Raji (cell line): ENCODE data around the gene ALOX15B.

Experiments
- POLR2A ChIP-seq: IDR thresholded peaks from 2 replicates; pipeline ENCODE4 v1.6.1; 2011; ENCODE audit warnings: low read depth, low read length, control low read depth; ENCODE audit not compliant: insufficient read depth

The ALOX15B gene

DNA sequence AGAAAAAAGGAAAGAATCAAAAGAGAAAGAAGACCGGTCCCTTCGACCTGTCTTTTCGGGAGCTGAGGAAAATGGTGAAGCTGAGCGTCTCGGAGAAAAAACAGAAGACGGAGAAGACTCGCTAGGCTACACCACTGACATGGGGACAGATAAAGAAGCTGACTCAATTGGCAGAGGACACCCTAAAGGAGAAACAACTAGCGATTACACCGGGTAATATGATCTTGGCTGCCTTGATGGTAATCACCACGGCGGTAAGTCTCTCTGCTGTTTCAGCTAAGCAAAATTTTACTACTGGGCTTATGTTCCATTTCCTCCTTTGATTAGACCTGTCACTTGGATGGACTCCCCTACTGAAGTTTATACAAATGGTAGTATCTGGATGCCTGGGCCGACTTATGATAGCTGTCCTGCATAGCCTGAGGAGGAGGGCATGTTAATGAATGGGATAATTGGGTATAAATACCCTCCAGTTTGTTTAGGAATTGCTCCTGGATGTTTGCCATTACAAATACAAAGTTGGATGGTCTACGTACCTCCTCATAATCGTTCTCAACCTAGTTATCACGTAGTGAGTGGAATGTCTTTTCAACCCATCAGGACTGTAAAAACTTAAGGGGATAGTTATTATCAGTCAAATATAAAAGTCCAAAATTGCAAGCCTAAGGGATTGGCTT, 24.1 kb downstream of the ALOX15B start:
- TF ChIP-seq POLR2A: no peak

DNA sequence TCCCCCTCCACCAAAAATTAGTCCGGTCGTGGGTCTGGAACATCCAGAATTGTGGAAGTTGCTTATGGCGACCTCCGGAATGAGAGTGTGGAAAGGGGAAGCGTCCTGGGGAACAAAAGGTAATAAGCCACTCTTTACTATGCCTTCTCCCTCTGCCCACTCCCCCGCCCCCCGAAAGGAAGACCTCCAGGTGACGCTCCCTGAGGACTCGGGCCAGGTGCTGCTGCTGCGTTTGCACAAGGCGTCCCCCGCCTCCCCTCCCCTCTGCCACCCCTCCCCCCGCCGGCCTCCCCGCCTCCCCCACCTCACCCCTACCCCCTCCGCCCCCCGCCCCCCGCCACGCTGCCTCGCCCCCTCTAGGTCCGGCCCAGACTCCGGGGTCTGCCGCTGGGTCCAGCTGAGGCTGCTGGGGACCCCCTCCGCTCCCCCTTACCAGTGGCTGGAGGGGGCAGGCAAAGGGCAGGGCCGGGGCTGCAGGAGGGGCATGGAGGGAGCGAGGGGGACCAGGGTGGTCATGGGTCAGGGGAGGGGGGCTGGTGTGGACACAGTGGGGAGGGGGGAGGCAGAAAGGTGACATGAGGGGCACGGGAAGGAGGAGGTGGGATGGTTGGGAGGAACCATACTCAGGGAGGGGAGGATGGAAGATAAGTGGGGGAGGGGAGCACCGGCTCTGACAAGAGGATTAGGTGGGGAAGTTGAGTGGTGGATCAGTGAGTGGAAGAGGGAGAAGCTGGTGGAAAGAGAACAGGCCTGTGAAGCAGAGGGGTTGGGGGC, 25.1 kb downstream of the ALOX15B start:
- TF ChIP-seq POLR2A: no peak

DNA sequence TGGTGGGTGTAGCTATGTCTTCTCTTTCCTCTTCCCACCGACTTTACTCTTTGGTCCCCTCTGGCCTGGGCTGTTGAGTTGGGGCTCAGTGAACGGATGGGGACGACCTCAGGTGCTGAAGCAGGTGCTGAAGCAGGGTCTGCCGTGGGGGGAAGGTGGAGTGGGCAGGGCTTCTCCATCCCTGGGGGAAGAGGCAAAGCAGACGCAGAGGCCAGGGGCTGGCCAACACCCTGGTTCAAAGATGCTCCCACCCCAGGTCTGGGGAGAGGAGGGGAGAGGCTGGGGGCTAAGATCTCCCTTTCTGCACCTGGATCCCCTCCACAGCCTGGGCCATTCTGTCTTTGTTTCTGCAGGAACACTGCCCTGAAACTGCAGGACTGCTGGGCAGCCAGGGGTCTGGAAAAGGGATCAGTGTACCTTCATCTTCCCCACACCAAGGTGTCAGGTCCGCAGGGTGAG, 25.7 kb downstream of the ALOX15B start:
- TF ChIP-seq POLR2A: no peak

DNA sequence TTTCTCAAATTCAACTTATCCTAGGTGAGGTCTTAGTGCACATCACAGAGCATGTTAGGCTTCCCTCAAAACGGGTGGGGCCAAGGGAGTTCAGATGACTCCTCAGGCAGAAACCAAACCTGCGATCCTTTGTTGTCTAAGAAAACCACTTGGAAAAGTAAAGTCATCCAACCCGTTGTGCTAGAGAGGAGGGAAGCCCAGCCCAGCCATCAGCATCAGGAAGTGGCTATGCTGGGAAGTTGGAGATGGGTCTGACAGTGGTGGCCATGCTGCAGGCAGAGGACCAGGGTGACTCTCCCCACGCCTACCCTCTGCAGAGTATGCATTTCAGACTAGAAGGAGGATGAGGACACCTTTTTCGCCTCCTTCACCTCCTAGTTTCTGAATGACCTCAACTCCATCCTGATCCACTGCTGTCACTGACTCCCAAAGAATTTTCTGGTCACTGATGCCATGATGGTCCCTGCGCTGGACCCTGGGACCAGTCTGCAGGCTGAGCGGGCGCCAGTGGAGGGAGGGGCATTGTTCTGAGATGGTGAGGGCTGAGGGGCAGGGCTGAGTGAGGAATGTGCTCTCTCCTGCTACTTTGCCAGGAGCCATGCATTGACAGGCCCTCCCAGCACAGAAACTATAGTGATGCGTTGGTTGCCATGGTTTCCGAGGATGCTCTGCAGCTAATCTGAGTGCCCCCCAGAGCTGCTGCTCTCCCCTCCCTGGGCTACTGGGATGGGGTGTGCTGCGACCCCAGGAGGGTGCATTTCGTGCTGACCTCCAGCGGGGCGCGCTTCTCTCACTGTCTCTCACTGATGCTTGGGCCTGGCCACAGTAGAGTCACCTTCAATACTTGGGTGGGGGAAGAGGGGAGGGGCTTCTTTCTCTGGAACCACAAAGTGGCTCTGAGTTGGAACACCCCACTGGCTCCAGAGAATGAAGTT, 28.2 kb downstream of the ALOX15B start:
- no peak for TF ChIP-seq POLR2A

DNA sequence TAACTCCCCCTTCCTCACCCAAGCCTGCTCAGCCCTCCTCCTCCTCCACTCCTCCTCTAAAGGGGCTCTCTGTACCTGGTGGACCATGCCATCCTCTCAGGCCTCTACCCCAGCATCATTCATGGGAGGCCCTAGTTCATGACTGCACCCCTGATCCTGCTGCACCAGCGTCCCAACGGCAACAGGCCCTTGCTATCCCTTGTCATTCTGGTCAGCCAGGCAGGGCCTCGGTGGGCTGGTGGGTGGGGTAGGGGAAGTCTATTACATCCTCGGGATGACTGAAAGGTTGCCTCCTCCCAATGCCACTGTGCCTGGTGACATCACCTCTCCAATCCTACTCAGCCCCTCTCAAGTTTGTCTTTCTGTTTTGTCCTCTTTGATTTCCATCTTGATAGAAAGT, 28.9 kb downstream of the ALOX15B start:
- TF ChIP-seq POLR2A: no peak

DNA sequence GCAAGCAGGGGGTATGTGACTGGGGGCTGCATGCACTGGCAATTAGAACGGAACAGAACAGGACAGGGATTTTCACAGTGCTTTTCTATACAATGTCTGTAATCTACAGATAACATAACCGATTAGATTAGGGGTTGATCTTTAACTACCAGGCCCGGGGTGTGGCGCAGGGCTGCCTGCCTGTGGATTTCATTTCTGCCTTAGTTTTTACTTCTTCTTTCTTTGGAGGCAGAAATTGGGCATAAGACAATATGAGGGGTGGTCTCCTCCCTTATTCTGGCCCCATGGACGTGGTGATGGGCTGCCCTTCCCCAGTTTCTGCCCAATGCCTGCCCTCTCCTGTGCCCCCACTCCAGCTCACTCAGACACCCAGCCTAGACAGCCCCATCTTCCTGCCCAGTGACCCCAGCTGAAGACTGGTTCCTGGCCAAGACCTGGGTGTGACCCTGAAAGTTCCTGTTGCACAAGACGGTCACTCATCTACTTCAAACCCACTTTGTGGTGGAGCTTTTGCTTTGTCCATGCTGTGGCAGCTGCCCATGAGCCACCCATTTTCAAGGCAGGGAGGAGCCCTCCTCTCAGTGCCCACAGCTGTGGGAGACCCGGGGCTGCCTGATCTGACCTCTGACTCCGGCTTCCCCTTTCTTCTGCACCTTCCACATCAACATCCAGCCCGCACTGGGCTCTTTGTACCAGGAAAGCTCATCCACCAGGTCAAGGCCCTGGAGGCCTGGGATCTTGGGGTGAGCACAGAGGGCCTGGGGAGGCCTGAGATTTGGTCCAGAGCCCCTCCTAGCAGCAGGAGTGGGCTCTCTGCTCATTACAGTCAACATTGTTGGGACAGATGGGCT, 30.1 kb downstream of the ALOX15B start:
- TF ChIP-seq POLR2A: no peak

DNA sequence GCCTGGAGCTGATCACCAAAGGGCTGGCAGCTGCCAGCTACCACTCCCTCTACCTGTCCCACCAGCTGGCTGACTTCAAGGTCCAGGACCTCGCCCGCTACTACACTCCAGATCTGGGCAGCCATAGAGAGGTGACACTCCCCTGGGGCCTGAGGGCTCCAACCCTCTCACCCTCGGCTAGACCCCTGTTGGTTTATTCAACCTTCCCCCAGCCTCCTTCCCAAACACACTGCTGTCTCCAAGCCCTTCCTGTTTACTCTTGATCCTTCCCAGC, 30.7 kb downstream of the ALOX15B start:
- TF ChIP-seq POLR2A: no peak

DNA sequence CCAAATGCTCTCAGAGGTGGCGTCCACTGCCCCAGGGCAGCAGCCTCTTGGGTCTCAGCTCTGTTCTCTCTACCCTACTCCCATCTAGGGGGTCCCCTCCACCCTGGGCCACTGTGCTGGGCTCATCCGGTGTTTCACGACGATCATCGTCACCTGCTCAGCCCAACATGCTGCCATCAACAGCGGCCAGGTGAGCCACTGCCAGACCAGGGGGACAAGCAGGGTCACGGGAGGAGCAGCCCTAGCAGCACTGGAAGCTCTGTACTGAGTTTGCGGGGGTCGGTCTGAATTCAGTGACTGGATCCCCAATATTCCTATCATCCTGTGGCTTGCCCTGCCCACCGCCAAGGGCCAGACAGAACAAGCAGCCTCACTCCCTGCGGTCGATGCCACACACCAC, 32.6 kb downstream of the ALOX15B start:
- TF ChIP-seq POLR2A: no peak

DNA sequence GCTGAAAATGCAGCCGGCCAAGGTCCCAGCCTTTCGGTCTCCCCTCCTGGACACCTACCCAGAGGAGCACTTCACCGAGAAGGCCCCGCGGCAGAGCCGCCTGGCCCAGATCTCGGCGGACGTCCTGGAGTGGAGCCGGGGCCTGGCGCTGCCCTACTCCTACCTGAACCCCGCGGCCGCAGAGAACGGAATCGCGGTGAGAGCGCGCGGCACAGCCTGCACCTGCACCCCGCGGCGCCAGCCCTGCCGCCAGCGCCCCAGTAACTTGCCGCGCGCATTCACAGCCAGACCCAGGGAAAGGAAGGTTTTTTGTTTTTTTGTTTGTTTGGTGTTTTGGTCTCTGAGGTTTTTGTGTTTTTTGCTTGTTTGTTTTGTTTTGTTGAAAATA, 33.5 kb downstream of the ALOX15B start:
- TF ChIP-seq POLR2A: no peak

DNA sequence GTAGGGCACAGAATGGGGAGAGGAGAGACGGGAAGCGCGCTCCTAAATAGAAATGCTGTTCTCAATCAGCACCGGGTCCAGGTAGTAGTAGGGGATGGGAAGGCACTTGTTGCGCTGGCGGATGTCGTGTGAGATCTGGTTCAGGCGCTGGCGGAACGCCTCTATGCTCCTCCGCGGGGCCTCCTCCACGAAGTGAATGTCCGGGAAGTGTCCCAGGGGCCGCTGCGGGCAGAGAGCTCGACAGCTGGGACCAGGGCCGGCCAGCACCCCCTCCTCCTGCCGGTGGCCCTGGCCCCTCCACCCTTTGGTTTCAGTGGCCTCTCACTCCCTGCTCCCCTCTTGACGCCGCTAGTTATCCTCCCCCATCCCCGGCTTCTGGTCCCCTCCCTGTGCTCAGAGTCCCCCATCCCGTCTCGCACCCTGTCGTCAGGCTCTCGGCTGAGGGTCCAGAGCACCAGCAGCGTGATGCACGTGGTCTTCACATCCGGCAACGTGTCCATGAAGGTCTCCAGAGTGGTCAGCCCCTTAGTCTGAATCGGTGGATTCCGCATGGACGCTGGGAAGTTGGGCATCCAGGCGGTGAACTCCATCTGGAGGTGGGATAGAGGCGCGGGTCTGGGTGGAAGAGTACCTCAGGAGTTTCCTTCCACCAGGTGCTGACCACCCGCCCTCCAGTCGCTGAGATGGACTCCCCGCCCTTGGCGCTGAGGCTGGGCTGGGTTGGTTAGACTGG, 34.0 kb downstream of the ALOX15B start:
- no peak for TF ChIP-seq POLR2A

DNA sequence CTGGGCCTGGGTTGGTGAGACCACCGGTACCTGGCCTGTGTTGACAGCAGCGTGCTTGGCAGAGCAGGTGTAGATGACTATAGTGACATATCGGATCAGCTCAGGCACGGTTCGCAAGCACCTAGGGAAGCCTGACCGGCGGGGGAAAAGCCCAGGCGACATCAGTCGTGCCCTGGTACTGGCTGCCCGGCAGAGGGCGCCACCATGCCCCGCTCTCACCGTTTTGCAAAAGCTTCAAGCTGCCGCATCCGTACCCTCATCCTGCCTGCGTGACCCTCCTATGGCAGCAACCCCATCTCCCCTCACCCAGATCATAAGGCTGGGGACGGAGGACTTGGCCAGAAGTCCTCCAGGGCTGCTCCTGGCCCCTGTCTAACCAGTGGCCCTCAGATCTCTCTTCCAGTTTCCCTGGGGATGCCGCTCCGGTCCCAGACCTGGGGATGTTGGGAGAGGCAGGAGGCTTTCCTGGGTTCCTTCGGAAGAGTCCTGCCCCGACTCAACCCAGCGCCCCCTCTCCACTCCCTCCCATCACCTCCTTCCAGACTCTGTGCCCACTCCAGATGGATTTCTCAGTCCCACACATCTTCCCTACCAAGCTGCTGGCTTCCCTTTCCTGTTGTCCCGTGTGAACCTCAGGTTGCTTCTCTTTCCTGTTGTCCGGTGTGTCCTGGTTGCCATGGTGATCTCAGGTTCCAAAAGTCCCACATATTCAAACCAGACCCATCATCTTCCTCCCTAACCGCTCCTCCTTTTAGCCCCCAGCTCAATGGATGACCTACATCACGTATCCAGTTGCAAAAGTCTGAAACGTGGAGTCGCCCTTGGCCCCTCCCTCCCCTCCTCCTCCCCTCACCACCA, 35.0 kb downstream of the ALOX15B start:
- TF ChIP-seq POLR2A: no peak

DNA sequence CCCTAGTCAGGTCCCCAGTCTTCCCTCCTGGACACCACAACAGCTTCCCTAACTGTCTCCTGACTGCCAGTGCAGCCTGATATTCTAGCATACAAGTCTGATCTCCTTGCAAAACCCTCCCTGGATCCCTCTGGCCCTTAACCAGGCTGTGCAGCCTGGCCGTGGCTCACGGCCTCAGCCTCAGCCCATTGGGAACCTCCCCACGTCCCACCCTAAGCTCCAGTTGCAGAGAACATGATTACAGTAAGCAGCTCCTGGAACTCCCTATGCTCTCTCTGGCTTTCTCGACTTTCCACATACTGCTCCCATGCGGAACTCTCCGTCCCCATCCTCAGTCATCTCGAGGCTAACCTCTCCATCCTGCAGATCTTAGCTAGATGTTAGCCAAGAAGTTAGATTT, 35.7 kb downstream of the ALOX15B start:
- no peak for TF ChIP-seq POLR2A

DNA sequence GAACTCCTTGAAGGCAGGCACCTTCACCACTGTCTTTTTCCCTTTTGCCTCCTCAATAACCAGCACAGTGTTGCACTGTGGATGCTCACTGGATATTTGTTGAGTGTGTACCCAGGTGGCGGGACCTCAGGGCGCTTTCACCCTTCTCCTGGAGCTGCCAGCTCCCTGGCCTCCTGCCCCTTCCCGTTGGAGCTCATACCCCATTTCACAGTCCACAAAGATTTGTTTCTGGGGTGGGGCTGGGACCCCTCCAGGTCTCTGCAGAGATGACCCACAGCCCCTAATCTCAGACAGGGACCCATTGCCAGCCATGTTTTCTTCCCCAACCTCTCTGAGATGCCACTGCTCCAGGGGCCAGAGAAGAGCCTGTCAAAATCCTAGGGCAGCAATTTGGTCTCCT, 36.2 kb downstream of the ALOX15B start:
- no peak for TF ChIP-seq POLR2A
